SU-DHL-6 (cell line): ENCODE measurements around the gene SUSD4.

ENCODE experiments used
- CTCF ChIP-seq: fragments of 200-600 bp; sonication (generic); IDR thresholded peaks from one replicate; pipeline ENCODE4 v1.5.1; 2017; ENCODE audit warnings: antibody characterized with exemption, mild to moderate bottlenecking, low read length, moderate library complexity; ENCODE audit not compliant: insufficient read depth, poor library complexity, severe bottlenecking
- EZH2phosphoT487 ChIP-seq: fragments of 200-600 bp; sonication (generic), shearing (Covaris generic); conservative IDR thresholded peaks from 2 replicates; pipeline ENCODE4 v1.6.1; 2018; ENCODE audit warnings: mild to moderate bottlenecking, antibody characterized with exemption, low read length, moderate library complexity, mixed read lengths

GRCh38 chr1:223322868-223323267 is 41.1 kb downstream of the SUSD4 start:
- TF ChIP-seq CTCF (no peak), EZH2phosphoT487 (no peak)
